NCI-H1417 treated with DMSO at 0.1 percent for 48 hours (cell line): ENCODE measurements around the gene AGA.

Source experiments
- DNase-seq: peaks from one replicate; lab custom pipeline; 2025; lab: John Stamatoyannopoulos, UW

The AGA gene

GRCh38 chr4:177447417-177448004 lies 5.3 kb upstream of the AGA start:
- no peak for DNase-seq

- DNase-seq = no peak
Measured at GRCh38 chr4:177446586-177446985, 4.3 kb upstream of the AGA start.

- no peak for DNase-seq
Measured at GRCh38 chr4:177444911-177445736, 2.9 kb upstream of the AGA start.

- no peak for DNase-seq
Measured at GRCh38 chr4:177441061-177441802, 1.0 kb downstream of the AGA start.

GRCh38 chr4:177436456-177436855 lies 5.8 kb downstream of the AGA start:
- DNase-seq = no peak

- no peak for DNase-seq
Measured at GRCh38 chr4:177434667-177435066, 7.6 kb downstream of the AGA start.

GRCh38 chr4:177427192-177427591 lies 15.0 kb downstream of the AGA start:
- DNase-seq = no peak

GRCh38 chr4:177419434-177419833 lies 22.8 kb downstream of the AGA start:
- DNase-seq = no peak

GRCh38 chr4:177413656-177414055 lies 28.6 kb downstream of the AGA start:
- no peak for DNase-seq

- no peak for DNase-seq
Measured at GRCh38 chr4:177413076-177413475, 29.2 kb downstream of the AGA start.

- DNase-seq = no peak
Measured at GRCh38 chr4:177411996-177412395, 30.2 kb downstream of the AGA start.

GRCh38 chr4:177410566-177410965 lies 31.7 kb downstream of the AGA start:
- DNase-seq = peak; percentile 5

- no peak for DNase-seq
Measured at GRCh38 chr4:177408023-177408422, 34.2 kb downstream of the AGA start.

GRCh38 chr4:177405508-177405907 lies 36.7 kb downstream of the AGA start:
- DNase-seq = no peak

- DNase-seq = no peak
Measured at GRCh38 chr4:177404986-177405385, 37.3 kb downstream of the AGA start.

- no peak for DNase-seq
Measured at GRCh38 chr4:177404342-177404741, 37.9 kb downstream of the AGA start.

GRCh38 chr4:177403746-177404145 lies 38.5 kb downstream of the AGA start:
- DNase-seq = no peak

- DNase-seq = no peak
Measured at GRCh38 chr4:177401658-177402273, 40.5 kb downstream of the AGA start.

GRCh38 chr4:177400030-177400429 lies 42.2 kb downstream of the AGA start:
- no peak for DNase-seq

GRCh38 chr4:177396352-177396751 lies 45.9 kb downstream of the AGA start:
- DNase-seq = no peak

- DNase-seq = no peak
Measured at GRCh38 chr4:177393236-177393635, 49.0 kb downstream of the AGA start.

- no peak for DNase-seq
Measured at GRCh38 chr4:177391953-177392352, 50.3 kb downstream of the AGA start.

- DNase-seq = no peak
Measured at GRCh38 chr4:177391287-177391686, 51.0 kb downstream of the AGA start.
